GM18498 (cell line): Measurements from ENCODE around the gene SNW1.

Experiments
- ATAC-seq: cut with Tn5 transposase; IDR thresholded peaks from one replicate; pipeline ENCODE4 v1.9.1; 2021; ENCODE audit warnings: mild to moderate bottlenecking, moderate library complexity; ENCODE audit not compliant: unreplicated experiment

SNW1 gene

DNA sequence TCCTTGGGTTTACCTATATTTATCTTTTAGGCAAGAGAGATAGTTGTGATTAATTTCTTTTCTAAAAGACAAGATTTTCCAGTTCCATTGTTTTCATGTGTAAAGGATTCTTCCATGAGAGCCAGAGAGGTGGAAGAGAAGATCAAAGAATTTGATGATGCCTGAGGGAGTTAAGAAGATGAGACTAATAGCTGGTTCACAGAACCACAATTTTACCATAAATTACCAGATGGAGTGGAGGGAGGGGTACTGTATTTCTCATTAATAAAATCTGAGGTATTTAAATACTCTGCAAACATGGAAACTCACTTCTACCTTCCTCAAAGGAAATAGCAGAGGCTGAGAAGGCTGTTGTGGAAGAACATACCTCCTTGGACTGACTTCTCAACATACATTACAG, 87.8 kb downstream of the SNW1 start:
- ATAC-seq: no peak
